Osteocyte (in vitro differentiated cells): ENCODE results near the gene TTC28. TPM values are rescaled to one million over a fixed set of nuclear protein-coding genes. Genes with fewer than 3 reads are reported as not detected.

Source experiments
- DNase-seq: peaks from one replicate; pipeline ENCODE4 v3.0.0; 2021; ENCODE audit warnings: mixed read lengths; ENCODE audit not compliant: unreplicated experiment; ENCODE audit errors: extremely low spot score
- H3K27ac Mint-ChIP-seq: one replicate; pipeline ENCODE4 v1.8.0; 2021; ENCODE audit warnings: mild to moderate bottlenecking, mixed read lengths; ENCODE audit not compliant: unreplicated experiment
- H3K27me3 Mint-ChIP-seq: one replicate; pipeline ENCODE4 v1.8.0; 2021; ENCODE audit warnings: mixed read lengths; ENCODE audit not compliant: unreplicated experiment
- H3K36me3 Mint-ChIP-seq: one replicate; pipeline ENCODE4 v1.8.0; 2021; ENCODE audit warnings: mixed read lengths; ENCODE audit not compliant: unreplicated experiment
- H3K4me1 Mint-ChIP-seq: one replicate; pipeline ENCODE4 v1.8.0; 2021; ENCODE audit warnings: mixed read lengths; ENCODE audit not compliant: unreplicated experiment
- H3K4me3 Mint-ChIP-seq: one replicate; pipeline ENCODE4 v1.8.0; 2021; ENCODE audit warnings: mild to moderate bottlenecking, moderate library complexity, mixed read lengths; ENCODE audit not compliant: unreplicated experiment
- H3K9me3 Mint-ChIP-seq: one replicate; pipeline ENCODE4 v1.8.0; 2021; ENCODE audit warnings: mixed read lengths; ENCODE audit not compliant: unreplicated experiment
- CTCF ChIP-seq: fragments of 200-600 bp; sonication (generic); IDR thresholded peaks from 2 replicates; pipeline ENCODE4 v1.5.0; 2021; ENCODE audit warnings: antibody characterized with exemption, mild to moderate bottlenecking, moderate library complexity
- total RNA-seq: library from RNA; stranded (reverse); gene quantifications from 2 replicates; pipeline ENCODE4 v1.2.1, GENCODE V29; 2021

Gene TTC28
- total RNA-seq, 1 donor from 2014 or later: 70.3 TPM

- no peaks in the 10 kb centered on the region for H3K9me3 Mint-ChIP-seq
- H3K4me3 Mint-ChIP-seq: no peak overlapping the region
- TF ChIP-seq CTCF: no peak
- peaks cover 22% of the 10 kb centered on the region for H3K4me1 Mint-ChIP-seq
- DNase-seq: no peak
- no peaks in the 10 kb centered on the region for H3K27me3 Mint-ChIP-seq
- no peak overlapping the region for H3K27ac Mint-ChIP-seq
- H3K36me3 Mint-ChIP-seq: no peaks in the 10 kb centered on the region
Measured at GRCh38 chr22:28249402-28249801, 430.2 kb downstream of the TTC28 start.

DNA sequence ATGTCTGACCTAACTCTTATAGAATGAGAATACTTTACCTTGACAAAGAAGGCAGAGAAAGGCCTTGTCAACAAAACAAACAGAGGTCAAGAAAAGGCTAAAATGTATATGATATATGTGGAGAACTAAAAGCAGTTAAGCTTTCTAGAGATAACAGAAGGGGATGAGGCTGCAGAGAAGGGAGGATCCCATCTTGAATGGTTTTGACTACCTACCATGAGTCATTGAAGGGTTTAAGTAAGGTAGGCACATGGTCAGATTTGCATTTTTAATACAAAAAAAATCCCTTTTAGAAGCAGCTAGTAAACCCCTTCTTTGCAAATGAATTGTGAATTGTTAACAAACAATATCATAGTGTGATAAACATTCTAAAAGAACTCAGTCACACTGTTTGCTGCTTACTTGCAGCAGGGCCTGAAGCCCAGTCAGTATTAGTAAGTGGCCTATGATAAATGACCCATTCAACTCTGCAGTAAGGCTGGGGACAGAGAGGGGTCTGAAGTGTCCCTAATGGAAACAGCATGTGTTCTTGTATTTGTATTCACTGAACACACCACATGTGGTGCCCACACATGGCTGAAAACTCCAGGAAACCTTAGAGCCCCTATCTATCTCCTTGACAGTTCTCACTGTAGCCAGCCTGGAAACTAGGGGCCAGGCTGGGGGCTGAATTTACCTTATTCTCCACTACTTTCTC, 431.8 kb downstream of the TTC28 start:
- no peak for DNase-seq
- Mint-ChIP-seq H3K27me3 (no peaks in the 10 kb centered on the region), H3K4me3 (no peak overlapping the region), H3K4me1 (peaks cover 33% of the 10 kb centered on the region), H3K36me3 (no peaks in the 10 kb centered on the region), H3K9me3 (no peaks in the 10 kb centered on the region), H3K27ac (no peak overlapping the region)
- no peak for TF ChIP-seq CTCF

DNA sequence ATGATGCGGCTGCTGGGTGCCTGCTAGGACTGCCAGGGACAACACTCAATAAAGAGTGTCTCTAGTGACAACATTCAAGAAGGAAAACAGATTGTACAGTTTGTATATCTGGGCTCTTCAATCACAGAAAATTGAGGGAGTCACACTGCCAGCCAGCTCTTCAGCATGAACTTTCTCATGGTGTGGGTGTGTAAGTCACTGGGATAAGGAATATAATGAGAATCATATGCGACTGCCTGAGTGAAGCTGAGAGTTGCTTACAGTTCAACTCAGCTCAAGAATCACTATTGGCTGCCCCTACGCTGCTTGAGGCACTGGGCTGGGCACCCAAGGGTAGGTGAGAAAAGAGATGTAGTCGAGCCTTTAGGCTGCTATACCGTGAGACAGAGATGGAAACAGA, 432.5 kb downstream of the TTC28 start:
- H3K27me3 Mint-ChIP-seq: no peaks in the 10 kb centered on the region
- H3K4me3 Mint-ChIP-seq: no peak overlapping the region
- H3K4me1 Mint-ChIP-seq: peaks cover 33% of the 10 kb centered on the region
- no peak for DNase-seq
- H3K36me3 Mint-ChIP-seq: no peaks in the 10 kb centered on the region
- no peaks in the 10 kb centered on the region for H3K9me3 Mint-ChIP-seq
- no peak for TF ChIP-seq CTCF
- H3K27ac Mint-ChIP-seq: no peak overlapping the region

DNA sequence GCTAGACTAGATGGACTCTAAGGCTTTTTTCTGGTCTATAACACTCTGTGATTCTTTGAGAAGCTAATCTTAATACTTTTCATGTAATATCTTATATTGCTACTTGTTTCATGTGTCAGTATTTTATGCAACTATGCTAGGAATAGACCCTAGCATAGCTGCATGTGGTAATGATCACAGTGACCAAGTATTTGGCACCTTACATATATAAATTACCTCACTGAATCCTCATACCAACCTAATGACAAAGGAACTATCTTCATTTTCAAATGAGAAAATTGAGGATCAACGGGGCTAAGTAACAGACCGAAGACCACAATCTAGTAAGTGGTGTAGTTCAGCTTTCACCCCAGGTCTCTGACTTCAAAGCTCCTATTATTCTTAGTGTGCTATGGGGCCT, 433.2 kb downstream of the TTC28 start:
- H3K4me3 Mint-ChIP-seq: no peak overlapping the region

More for the DNA sequence above, 433.2 kb downstream of the TTC28 start:
- Mint-ChIP-seq H3K27ac (no peak overlapping the region), H3K27me3 (no peaks in the 10 kb centered on the region), H3K4me1 (peaks cover 33% of the 10 kb centered on the region), H3K36me3 (no peaks in the 10 kb centered on the region), H3K9me3 (no peaks in the 10 kb centered on the region)
- no peak for TF ChIP-seq CTCF
- DNase-seq: no peak
